Astrocyte (in vitro differentiated cells and primary cell): ENCODE results near the gene PUSL1. TPM values are rescaled to one million over a fixed set of nuclear protein-coding genes. Genes with fewer than 3 reads are reported as not detected.

Experiments
- DNase-seq: peaks from one replicate; pipeline ENCODE4 v3.0.0-alpha.2; 2010; ENCODE audit warnings: low read depth
- FAIRE-seq: peaks from 2 replicates; lab custom pipeline; 2011; peaks lifted over from hg19 to GRCh38; lab: Jason Lieb, UNC
- H2AFZ ChIP-seq: 2 replicates; pipeline ENCODE4 v1.6.0; 2012; ENCODE audit warnings: low read depth, low read length, inconsistent platforms
- H3K27ac ChIP-seq: 2 replicates; pipeline ENCODE4 v1.5.1; 2011; ENCODE audit warnings: low read depth, low read length, inconsistent platforms
- H3K27me3 ChIP-seq: 2 replicates; pipeline ENCODE4 v1.6.0; 2011; ENCODE audit warnings: low read length, inconsistent platforms; ENCODE audit not compliant: insufficient read depth
- H3K36me3 ChIP-seq: 2 replicates; pipeline ENCODE4 v1.5.1; 2011; ENCODE audit warnings: low read length, inconsistent platforms; ENCODE audit not compliant: insufficient read depth
- H3K4me1 ChIP-seq: 2 replicates; pipeline ENCODE4 v1.5.1; 2011; ENCODE audit warnings: low read length, inconsistent platforms; ENCODE audit not compliant: insufficient read depth
- H3K4me2 ChIP-seq: 2 replicates; pipeline ENCODE4 v1.6.0; 2012; ENCODE audit warnings: low read length, inconsistent platforms
- H3K4me3 ChIP-seq: 2 replicates; pipeline ENCODE4 v1.5.1; 2011; ENCODE audit warnings: low read depth, mild to moderate bottlenecking, low read length, inconsistent platforms; ENCODE audit not compliant: insufficient read depth
- H3K79me2 ChIP-seq: 2 replicates; pipeline ENCODE4 v1.6.0; 2012; ENCODE audit warnings: mild to moderate bottlenecking, low read length, inconsistent platforms; ENCODE audit not compliant: insufficient read depth
- H3K9ac ChIP-seq: 2 replicates; pipeline ENCODE4 v1.6.0; 2012; ENCODE audit warnings: mild to moderate bottlenecking, low read length, inconsistent platforms
- H3K9me3 ChIP-seq: 2 replicates; pipeline ENCODE4 v1.5.1; 2012; ENCODE audit warnings: low read depth, mild to moderate bottlenecking, low read length, inconsistent platforms; ENCODE audit not compliant: insufficient read depth
- H4K20me1 ChIP-seq: 2 replicates; pipeline ENCODE4 v1.6.0; 2012; ENCODE audit warnings: low read length, inconsistent platforms; ENCODE audit not compliant: insufficient read depth
- H3K27ac Mint-ChIP-seq: one replicate; pipeline ENCODE4 v1.8.0; 2021; ENCODE audit warnings: mild to moderate bottlenecking, mixed read lengths; ENCODE audit not compliant: unreplicated experiment
- H3K27me3 Mint-ChIP-seq: one replicate; pipeline ENCODE4 v1.8.0; 2021; ENCODE audit warnings: low read depth, mixed read lengths; ENCODE audit not compliant: unreplicated experiment
- H3K36me3 Mint-ChIP-seq: one replicate; pipeline ENCODE4 v1.8.0; 2021; ENCODE audit warnings: low read depth, mixed read lengths; ENCODE audit not compliant: unreplicated experiment
- H3K4me1 Mint-ChIP-seq: one replicate; pipeline ENCODE4 v1.8.0; 2021; ENCODE audit warnings: low read depth, mixed read lengths; ENCODE audit not compliant: unreplicated experiment
- H3K4me3 Mint-ChIP-seq: one replicate; pipeline ENCODE4 v1.8.0; 2021; ENCODE audit warnings: mild to moderate bottlenecking, moderate library complexity, mixed read lengths; ENCODE audit not compliant: unreplicated experiment
- H3K9me3 Mint-ChIP-seq: one replicate; pipeline ENCODE4 v1.8.0; 2021; ENCODE audit warnings: mild to moderate bottlenecking, mixed read lengths; ENCODE audit not compliant: unreplicated experiment
- EZH2 ChIP-seq: IDR thresholded peaks from 2 replicates; pipeline ENCODE4 v1.6.1; 2012; ENCODE audit warnings: mild to moderate bottlenecking, low read length, inconsistent platforms; ENCODE audit not compliant: insufficient read depth
- total RNA-seq: library from RNA; stranded (reverse); gene quantifications from 2 replicates; pipeline ENCODE4 v1.2.1, GENCODE V29; 2021
- TF ChIP-seq, protein P1 (sequence below): IDR thresholded peaks from 2 replicates; pipeline ENCODE4 v1.5.1; 2011; ENCODE audit warnings: low read depth, mild to moderate bottlenecking, inconsistent platforms, low read length, moderate library complexity; ENCODE audit not compliant: insufficient read depth

PUSL1 gene
- total RNA-seq, 1 donor from 2014 or later, result 29.4 TPM

DNA sequence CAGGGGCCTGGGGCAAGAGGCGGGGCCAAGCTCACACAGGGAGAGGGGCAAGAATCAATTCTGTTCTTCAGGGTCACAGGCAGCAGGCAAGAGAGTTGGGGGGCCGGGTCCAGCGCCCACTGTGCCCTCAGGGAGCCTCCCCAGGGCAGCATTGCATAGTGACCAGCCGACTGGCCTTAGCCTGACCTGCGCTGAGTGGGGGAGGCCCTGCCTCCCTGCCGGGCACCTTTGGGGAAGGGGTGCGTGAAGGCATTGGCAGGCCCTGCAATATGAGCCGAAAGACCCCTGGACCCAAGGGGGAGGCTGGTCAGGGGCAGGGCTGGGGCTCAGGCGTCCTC, 16.0 kb upstream of the PUSL1 start:
- Histone ChIP-seq H3K9ac (no peak overlapping the region), H4K20me1 (peaks cover 8% of the 10 kb centered on the region), H3K79me2 (no peaks in the 10 kb centered on the region), H2AFZ (no peak overlapping the region), H3K4me3 (no peak overlapping the region), H3K4me2 (no peak overlapping the region), H3K36me3 (no peaks in the 10 kb centered on the region), H3K4me1 (no peaks in the 10 kb centered on the region), H3K27ac (no peak overlapping the region), H3K27me3 (no peaks in the 10 kb centered on the region), H3K9me3 (no peaks in the 10 kb centered on the region)
- DNase-seq (no peak), FAIRE-seq (no peak)
- no peak overlapping the region for H3K27ac Mint-ChIP-seq
- H3K36me3 Mint-ChIP-seq, result no peaks in the 10 kb centered on the region
- no peaks in the 10 kb centered on the region for H3K4me1 Mint-ChIP-seq
- H3K27me3 Mint-ChIP-seq, result no peaks in the 10 kb centered on the region
- no peak overlapping the region for H3K4me3 Mint-ChIP-seq
- TF ChIP-seq, protein P1, sequence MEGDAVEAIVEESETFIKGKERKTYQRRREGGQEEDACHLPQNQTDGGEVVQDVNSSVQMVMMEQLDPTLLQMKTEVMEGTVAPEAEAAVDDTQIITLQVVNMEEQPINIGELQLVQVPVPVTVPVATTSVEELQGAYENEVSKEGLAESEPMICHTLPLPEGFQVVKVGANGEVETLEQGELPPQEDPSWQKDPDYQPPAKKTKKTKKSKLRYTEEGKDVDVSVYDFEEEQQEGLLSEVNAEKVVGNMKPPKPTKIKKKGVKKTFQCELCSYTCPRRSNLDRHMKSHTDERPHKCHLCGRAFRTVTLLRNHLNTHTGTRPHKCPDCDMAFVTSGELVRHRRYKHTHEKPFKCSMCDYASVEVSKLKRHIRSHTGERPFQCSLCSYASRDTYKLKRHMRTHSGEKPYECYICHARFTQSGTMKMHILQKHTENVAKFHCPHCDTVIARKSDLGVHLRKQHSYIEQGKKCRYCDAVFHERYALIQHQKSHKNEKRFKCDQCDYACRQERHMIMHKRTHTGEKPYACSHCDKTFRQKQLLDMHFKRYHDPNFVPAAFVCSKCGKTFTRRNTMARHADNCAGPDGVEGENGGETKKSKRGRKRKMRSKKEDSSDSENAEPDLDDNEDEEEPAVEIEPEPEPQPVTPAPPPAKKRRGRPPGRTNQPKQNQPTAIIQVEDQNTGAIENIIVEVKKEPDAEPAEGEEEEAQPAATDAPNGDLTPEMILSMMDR, result no peak
- no peak for TF ChIP-seq EZH2
- H3K9me3 Mint-ChIP-seq, result no peaks in the 10 kb centered on the region

DNA sequence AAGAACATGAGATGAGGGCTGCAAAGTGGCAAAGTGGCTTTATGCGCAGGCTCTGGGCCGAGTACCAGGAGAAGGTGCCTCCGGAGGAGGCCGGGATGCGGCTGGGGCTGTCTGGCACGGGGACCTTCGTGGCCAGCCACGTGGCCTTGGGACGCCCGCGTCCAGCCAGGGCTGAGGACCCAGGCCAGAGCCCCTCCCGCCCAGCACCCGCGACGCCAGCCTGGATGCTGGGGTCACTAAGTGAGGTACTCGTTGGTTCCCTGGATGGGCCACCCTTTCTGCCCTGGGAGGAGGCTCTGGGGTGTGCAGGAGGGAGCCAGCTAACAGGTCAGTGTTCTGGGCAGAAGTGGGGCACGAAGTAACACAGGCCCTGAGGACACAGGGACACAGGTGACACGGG, 15.5 kb upstream of the PUSL1 start:
- Mint-ChIP-seq H3K9me3 (no peaks in the 10 kb centered on the region), H3K36me3 (no peaks in the 10 kb centered on the region)

More for the DNA sequence above, 15.5 kb upstream of the PUSL1 start:
- no peak overlapping the region for H3K9ac ChIP-seq
- no peaks in the 10 kb centered on the region for H3K36me3 ChIP-seq
- no peak overlapping the region for H2AFZ ChIP-seq
- Mint-ChIP-seq H3K27ac (no peak overlapping the region), H3K27me3 (no peaks in the 10 kb centered on the region), H3K4me3 (no peak overlapping the region), H3K4me1 (no peaks in the 10 kb centered on the region)
- no peaks in the 10 kb centered on the region for H3K27me3 ChIP-seq
- TF ChIP-seq, protein P1, result no peak
- no peaks in the 10 kb centered on the region for H3K79me2 ChIP-seq
- H3K4me1 ChIP-seq, result no peaks in the 10 kb centered on the region
- no peak overlapping the region for H3K4me3 ChIP-seq
- H4K20me1 ChIP-seq, result peaks cover 8% of the 10 kb centered on the region
- H3K27ac ChIP-seq, result no peak overlapping the region
- H3K9me3 ChIP-seq, result no peaks in the 10 kb centered on the region
- H3K4me2 ChIP-seq, result no peak overlapping the region
- FAIRE-seq, result no peak
- no peak for DNase-seq
